WTC11 (cell line): ENCODE results near the gene TRDMT1.

Source experiments
- ATF2 ChIP-seq: sonication (generic); formaldehyde crosslinking; IDR thresholded peaks from 2 replicates; pipeline ENCODE4 v1.8.1; 2022; ENCODE audit warnings: low read depth, missing genetic modification reagents, borderline replicate concordance
- CBFB ChIP-seq: sonication (generic); formaldehyde crosslinking; IDR thresholded peaks from 2 replicates; pipeline ENCODE4 v1.8.1; 2022; ENCODE audit warnings: mild to moderate bottlenecking, low read depth, missing genetic modification reagents
- CREB1 ChIP-seq: sonication (generic); formaldehyde crosslinking; IDR thresholded peaks from 2 replicates; pipeline ENCODE4 v1.8.0; 2023; ENCODE audit warnings: mild to moderate bottlenecking, missing genetic modification reagents
- CTCF ChIP-seq: fragments of 200-600 bp; IDR thresholded peaks from 2 replicates; pipeline ENCODE4 v1.8.0; 2022; ENCODE audit warnings: antibody characterized with exemption
- ESRRA ChIP-seq: sonication (generic); formaldehyde crosslinking; IDR thresholded peaks from 2 replicates; pipeline ENCODE4 v1.8.1; 2022; ENCODE audit warnings: mild to moderate bottlenecking, missing genetic modification reagents, borderline replicate concordance
- GTF2I ChIP-seq: fragments of 250-450 bp; sonication (Bioruptor Pico); conservative IDR thresholded peaks from 2 replicates; pipeline ENCODE4 v1.4.0; 2021; ENCODE audit warnings: mild to moderate bottlenecking
- IRF1 ChIP-seq: sonication (generic); formaldehyde crosslinking; IDR thresholded peaks from 2 replicates; pipeline ENCODE4 v1.8.0; 2023; ENCODE audit warnings: missing genetic modification reagents
- JUN ChIP-seq: sonication (generic); formaldehyde crosslinking; IDR thresholded peaks from 2 replicates; pipeline ENCODE4 v1.8.0; 2023; ENCODE audit warnings: mild to moderate bottlenecking, missing genetic modification reagents
- RORB ChIP-seq: fragments of 250-450 bp; sonication (Bioruptor Pico); IDR thresholded peaks from 2 replicates; pipeline ENCODE4 v1.9.0; 2021; ENCODE audit warnings: mild to moderate bottlenecking
- ZBTB21 ChIP-seq: sonication (generic); formaldehyde crosslinking; IDR thresholded peaks from 2 replicates; pipeline ENCODE4 v1.8.1; 2023; ENCODE audit warnings: mild to moderate bottlenecking, missing genetic modification reagents, borderline replicate concordance
- ZNF138 ChIP-seq: sonication (generic); formaldehyde crosslinking; conservative IDR thresholded peaks from 2 replicates; pipeline ENCODE4 v1.8.1; 2022; ENCODE audit warnings: mild to moderate bottlenecking, moderate library complexity, missing genetic modification reagents
- ZNF263 ChIP-seq: sonication (generic); formaldehyde crosslinking; IDR thresholded peaks from 2 replicates; pipeline ENCODE4 v1.8.1; 2022; ENCODE audit warnings: low read depth, mild to moderate bottlenecking, moderate library complexity, missing genetic modification reagents
- ZNF512 ChIP-seq: sonication (generic); formaldehyde crosslinking; IDR thresholded peaks from 2 replicates; pipeline ENCODE4 v1.8.1; 2022; ENCODE audit warnings: missing genetic modification reagents, borderline replicate concordance

GRCh38 chr10:17144757-17145156, 56.7 kb downstream of the TRDMT1 start:
- TF ChIP-seq CTCF (no peak), CREB1 (no peak), ZBTB21 (CRISPR knock-in tag) (no peak), ZNF263 (CRISPR knock-in tag) (no peak), CBFB (CRISPR knock-in tag) (no peak), ATF2 (CRISPR knock-in tag) (no peak), ZNF512 (CRISPR knock-in tag) (no peak), RORB (CRISPR knock-in tag) (no peak), IRF1 (CRISPR knock-in tag) (no peak), GTF2I (no peak), ZNF138 (no peak), JUN (no peak), ESRRA (no peak)
